Muscle of arm (tissue), 14 donors: ENCODE results near the gene TMC6. TPM values are rescaled to one million over a fixed set of nuclear protein-coding genes. Genes with fewer than 3 reads are reported as not detected.
"Not testable (repeated sequence)": the region's sequence is repeated elsewhere in the genome, so short reads cannot be mapped to it uniquely, and the experiment has no call there.

Experiments used
- DNase-seq: peaks from one replicate; pipeline ENCODE4 v3.0.0-alpha.2; 2013
- long read RNA-seq, 11 donors: transcript quantifications; one replicate each; lab custom pipeline, GENCODE V29; 2026
- polyA plus RNA-seq, 12 donors: library from polyadenylated mRNA; unstranded; fragments of 120-200 nt; gene quantifications; one replicate each; pipeline ENCODE4 v1.2.1, GENCODE V29; 2013; ENCODE audit not compliant: insufficient read length in 12 of 12

The TMC6 gene, protein sequence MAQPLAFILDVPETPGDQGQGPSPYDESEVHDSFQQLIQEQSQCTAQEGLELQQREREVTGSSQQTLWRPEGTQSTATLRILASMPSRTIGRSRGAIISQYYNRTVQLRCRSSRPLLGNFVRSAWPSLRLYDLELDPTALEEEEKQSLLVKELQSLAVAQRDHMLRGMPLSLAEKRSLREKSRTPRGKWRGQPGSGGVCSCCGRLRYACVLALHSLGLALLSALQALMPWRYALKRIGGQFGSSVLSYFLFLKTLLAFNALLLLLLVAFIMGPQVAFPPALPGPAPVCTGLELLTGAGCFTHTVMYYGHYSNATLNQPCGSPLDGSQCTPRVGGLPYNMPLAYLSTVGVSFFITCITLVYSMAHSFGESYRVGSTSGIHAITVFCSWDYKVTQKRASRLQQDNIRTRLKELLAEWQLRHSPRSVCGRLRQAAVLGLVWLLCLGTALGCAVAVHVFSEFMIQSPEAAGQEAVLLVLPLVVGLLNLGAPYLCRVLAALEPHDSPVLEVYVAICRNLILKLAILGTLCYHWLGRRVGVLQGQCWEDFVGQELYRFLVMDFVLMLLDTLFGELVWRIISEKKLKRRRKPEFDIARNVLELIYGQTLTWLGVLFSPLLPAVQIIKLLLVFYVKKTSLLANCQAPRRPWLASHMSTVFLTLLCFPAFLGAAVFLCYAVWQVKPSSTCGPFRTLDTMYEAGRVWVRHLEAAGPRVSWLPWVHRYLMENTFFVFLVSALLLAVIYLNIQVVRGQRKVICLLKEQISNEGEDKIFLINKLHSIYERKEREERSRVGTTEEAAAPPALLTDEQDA
- polyA plus RNA-seq, result 10 to 100 TPM in 11 of 12 donors, not detected in 1; 14.5 to 48.0 (median 22.0) TPM
- long read RNA-seq, donor 1, partial matches to known transcripts, result 0 of 3 reads
- long read RNA-seq, donor 1, other reads (novel, unspliced or antisense), result 0 of 3 reads
- long read RNA-seq, donor 2, partial matches to known transcripts, result 27 of 28 reads
- long read RNA-seq, donor 2, other reads (novel, unspliced or antisense), result 0 of 28 reads
- long read RNA-seq, donor 3, partial matches to known transcripts, result 0 of 1 reads
- long read RNA-seq, donor 3, other reads (novel, unspliced or antisense), result 0 of 1 reads
- long read RNA-seq, donor 4, partial matches to known transcripts, result 0 of 1 reads
- long read RNA-seq, donor 4, other reads (novel, unspliced or antisense), result 0 of 1 reads
- long read RNA-seq, donor 5, full-length matches to known transcripts, result 3 of 3 reads
- long read RNA-seq, donor 5, partial matches to known transcripts, result 0 of 3 reads
- long read RNA-seq, donor 5, other reads (novel, unspliced or antisense), result 0 of 3 reads
- long read RNA-seq, donor 6, partial matches to known transcripts, result 0 of 1 reads
- long read RNA-seq, donor 6, other reads (novel, unspliced or antisense), result 0 of 1 reads
- long read RNA-seq, donor 7, partial matches to known transcripts, result 0 of 1 reads
- long read RNA-seq, donor 7, other reads (novel, unspliced or antisense), result 0 of 1 reads
- long read RNA-seq, donor 8, result 0 reads
- long read RNA-seq, donor 9, partial matches to known transcripts, result 0 of 1 reads
- long read RNA-seq, donor 9, other reads (novel, unspliced or antisense), result 0 of 1 reads
- long read RNA-seq, donor 10, full-length matches to known transcripts, result 1 of 1 reads
- long read RNA-seq, donor 10, partial matches to known transcripts, result 0 of 1 reads
- long read RNA-seq, donor 10, other reads (novel, unspliced or antisense), result 0 of 1 reads
- long read RNA-seq, donor 11, full-length matches to known transcripts, result 3 of 3 reads
- long read RNA-seq, donor 11, partial matches to known transcripts, result 0 of 3 reads
- long read RNA-seq, donor 11, other reads (novel, unspliced or antisense), result 0 of 3 reads

DNA sequence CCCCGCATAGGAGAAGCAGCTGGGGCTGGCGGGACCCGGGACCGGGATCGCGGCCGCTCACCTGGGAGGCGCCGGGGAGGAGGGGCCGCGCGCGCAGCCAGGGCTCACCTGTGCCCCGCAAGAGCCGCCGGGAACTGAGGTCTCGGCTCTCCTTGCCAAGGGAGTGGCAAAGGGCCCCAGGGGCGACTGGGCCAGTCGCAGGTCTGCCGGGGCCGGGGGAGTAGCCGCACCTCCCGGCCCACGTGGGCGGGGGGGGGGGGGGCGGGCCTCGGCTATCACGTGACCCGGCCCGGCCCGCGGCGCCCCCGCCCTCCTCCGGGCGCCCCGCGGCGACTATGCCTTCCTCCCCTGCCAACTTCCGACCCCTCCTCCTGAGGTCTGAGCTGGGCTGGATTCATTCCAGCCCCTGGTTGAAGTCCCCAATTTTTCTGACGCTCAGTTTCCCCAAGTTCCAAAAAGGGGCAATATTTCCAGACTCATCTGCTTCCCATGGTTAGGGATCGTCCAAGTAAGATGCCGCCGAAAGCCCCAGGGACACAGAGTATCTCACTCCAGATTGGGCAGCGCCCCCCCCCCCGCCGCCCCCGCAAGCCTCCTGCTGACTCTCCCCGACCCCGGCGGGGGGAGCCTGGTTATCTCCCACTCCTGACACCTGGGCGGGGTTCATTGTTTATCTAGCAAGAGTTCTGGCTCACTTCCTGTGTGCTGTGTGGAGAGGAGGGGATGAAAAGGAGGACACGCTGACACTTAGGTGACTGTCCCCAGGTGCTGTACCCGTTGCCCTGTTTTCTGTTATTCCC, at the start of gene TMC6:
TMC6 (minus strand) TSS at position 205 of the 800 bp plus-strand sequence. CDS start 1,923 bp downstream, outside the sequence.
- DNase-seq, result no peak

GRCh38 chr17:78176548-78177025, 48.0 kb upstream of the TMC6 start:
- DNase-seq, result peak; percentile 65

- DNase-seq, result no peak
Observed at GRCh38 chr17:78175643-78175981, 47.1 kb upstream of the TMC6 start.

DNA sequence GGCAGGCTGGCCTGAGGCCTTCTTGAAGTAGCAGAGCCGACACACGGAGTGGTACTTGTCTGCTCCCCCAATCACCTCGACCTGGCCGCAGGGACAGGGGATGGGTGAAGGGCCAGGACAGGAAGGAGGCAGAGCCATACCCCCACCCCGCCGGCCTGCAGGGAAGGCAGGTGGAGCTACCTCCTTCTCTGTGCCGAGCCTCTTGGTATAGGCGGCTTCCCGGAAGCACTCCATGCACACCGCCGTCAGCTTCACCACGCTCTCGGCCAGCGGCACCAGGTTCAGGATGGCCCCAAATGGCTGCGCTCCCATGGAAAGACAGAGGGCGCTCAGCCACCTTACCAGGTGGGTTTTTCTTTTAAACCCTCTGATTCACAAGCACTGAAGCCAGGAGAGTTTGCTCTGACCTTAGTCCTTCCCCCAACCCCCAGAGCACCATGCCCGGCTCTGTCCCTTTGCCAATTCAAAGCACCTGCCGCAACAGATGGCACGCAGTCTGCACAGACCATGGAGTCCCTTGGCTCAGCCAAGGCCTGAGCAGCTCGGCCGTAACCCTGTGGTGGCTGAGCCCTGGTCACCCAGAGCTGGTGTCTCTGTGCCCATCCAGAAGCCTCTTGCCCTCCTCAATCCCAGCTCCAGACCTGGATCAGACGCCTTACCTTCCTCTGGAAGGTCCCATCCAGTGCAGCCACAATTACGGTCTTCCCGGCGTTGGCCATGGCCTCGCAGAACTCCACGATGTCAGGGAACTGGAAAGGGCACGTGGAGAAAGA, 46.5 kb upstream of the TMC6 start:
- DNase-seq, result no peak

- DNase-seq, result no peak
Observed at GRCh38 chr17:78174346-78174869, 45.9 kb upstream of the TMC6 start.

- no peak for DNase-seq
Observed at GRCh38 chr17:78173097-78173715, 44.7 kb upstream of the TMC6 start.

DNA sequence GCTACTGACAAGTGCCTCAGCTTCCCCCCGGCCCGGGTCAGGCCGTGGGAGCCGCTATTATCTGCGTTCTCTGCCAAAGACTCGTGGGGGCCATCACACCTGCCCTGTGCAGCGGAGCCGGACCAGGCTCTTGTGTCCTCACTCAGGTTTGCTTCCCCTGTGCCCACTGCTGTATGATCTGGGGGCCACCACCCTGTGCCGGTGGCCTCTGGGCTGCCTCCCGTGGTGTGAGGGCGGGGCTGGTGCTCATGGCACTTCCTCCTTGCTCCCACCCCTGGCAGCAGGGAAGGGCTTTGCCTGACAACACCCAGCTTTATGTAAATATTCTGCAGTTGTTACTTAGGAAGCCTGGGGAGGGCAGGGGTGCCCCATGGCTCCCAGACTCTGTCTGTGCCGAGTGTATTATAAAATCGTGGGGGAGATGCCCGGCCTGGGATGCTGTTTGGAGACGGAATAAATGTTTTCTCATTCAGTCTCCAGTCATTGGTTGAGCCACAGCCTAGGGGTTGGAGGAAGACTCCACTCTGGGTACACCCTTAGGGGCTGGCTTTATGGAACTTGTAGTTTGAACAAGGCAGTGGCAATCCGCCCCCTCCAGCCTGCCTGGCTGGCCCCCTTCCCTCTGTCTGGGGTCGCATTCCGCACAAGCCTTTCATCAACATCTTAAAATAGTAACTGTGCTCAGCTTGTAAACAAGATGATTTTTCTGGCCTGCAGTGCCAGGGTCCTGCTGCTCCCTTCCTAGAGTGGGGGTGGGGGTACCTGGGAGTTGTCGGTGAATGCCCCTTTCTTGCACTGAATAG, 43.9 kb upstream of the TMC6 start:
- DNase-seq, result no peak

- DNase-seq, result not testable (repeated sequence)
Observed at GRCh38 chr17:78171591-78172248, 43.2 kb upstream of the TMC6 start.

DNA sequence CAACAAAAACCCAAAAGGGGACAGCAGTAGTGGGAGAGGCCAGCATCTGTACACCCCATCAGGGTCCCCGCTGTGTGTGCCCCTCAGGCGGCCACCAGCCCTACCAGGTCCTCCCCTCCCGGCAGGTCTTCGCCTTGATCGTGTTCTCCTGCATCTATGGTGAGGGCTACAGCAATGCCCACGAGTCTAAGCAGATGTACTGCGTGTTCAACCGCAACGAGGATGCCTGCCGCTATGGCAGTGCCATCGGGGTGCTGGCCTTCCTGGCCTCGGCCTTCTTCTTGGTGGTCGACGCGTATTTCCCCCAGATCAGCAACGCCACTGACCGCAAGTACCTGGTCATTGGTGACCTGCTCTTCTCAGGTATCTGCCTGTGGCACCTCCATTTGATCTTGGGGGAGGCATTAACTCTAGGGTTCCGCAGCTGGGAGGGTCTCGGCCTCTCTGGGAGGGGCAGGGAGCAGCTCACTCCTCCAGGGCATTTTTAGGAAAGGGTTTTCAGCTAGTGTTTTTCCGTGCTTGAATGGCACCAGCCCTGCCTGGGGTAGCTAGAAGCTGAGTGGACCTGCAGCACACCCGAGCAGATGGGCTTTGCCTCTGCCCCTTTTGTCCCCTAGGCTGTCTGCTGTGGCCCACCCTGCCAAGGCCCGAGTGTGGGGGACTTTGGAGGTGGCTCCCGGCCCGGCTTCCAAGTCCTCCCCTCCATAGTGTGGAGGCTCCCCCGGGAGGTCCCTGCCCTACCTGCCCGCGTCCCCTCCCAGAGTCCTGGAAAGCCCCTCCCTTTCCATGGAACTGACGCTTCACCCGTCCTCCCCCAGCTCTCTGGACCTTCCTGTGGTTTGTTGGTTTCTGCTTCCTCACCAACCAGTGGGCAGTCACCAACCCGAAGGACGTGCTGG, 42.4 kb upstream of the TMC6 start:
- DNase-seq, result no peak

- DNase-seq, result no peak
Observed at GRCh38 chr17:78168903-78169793, 40.6 kb upstream of the TMC6 start.

DNA sequence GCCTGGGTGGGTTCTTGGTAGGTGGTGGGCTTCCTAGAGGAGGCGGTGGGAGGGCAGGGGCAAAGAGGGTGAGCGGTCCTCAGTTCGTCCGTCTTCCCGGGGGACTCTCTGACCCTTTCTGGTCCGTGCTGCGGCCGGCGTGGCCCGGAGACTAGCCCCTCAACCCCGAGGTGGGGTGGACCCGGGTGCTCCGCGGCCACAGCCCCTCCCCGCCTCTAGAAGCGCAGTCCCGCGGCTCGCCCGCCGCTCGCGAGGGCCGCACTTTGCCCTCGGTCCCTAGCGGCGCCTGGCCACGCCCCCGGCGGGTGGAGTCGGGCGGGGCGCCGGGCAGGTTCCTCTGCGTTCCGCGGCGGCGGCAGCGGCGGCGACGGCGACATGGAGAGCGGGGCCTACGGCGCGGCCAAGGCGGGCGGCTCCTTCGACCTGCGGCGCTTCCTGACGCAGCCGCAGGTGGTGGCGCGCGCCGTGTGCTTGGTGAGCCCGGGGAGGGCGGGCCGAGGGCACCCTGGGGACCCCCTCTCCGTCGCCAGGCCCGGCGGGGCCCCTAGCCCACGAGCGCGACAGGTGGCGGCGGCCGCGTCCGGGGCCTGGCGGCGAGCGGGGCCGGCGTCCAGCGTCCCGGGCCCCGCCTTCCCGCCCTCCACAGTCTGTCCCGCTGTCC, 39.8 kb upstream of the TMC6 start, which contains the start of gene SYNGR2:
SYNGR2 (plus strand) TSS at position 340 of the 661 bp plus-strand sequence; CDS start at position 376, 36 bp downstream.
- DNase-seq, result no peak

DNA sequence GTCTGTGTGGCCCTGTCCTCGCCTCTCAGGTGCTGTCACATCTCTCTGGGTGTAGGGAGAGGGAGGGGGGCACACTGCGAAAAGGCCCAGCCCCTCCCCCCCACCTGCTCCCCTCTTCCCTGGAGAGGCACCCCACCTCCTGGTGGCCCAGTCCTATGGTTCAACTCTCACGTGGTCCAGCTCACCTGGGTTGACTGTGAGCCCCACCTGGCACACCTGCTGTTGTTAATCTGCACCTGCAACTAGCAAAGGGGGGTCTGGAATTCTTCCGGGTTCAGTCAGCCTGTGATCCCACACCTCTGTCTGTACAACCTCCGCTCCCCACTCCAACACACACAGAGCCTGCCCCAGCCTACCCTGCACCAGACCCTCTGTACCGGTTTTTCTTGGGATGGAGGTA, 37.9 kb upstream of the TMC6 start:
- DNase-seq, result no peak

GRCh38 chr17:78164748-78165607, 36.4 kb upstream of the TMC6 start:
- no peak for DNase-seq
